GM12874 (cell line): ENCODE data around the gene PSD2.

Experiments
- CTCF ChIP-seq: IDR thresholded peaks from 2 replicates; pipeline ENCODE4 v1.5.1; 2011; ENCODE audit warnings: low read depth, mild to moderate bottlenecking, control low read depth, low read length, moderate library complexity; ENCODE audit not compliant: insufficient read depth

The PSD2 gene

GRCh38 chr5:139820130-139820529 lies 24.5 kb downstream of the PSD2 start:
- no peak for TF ChIP-seq CTCF

GRCh38 chr5:139820606-139821005 lies 25.0 kb downstream of the PSD2 start:
- TF ChIP-seq CTCF = no peak

- no peak for TF ChIP-seq CTCF
Measured at GRCh38 chr5:139821806-139822552, 26.4 kb downstream of the PSD2 start.

GRCh38 chr5:139822553-139823425 lies 27.2 kb downstream of the PSD2 start:
- no peak for TF ChIP-seq CTCF

- TF ChIP-seq CTCF = no peak
Measured at GRCh38 chr5:139823757-139824355, 28.2 kb downstream of the PSD2 start.

- no peak for TF ChIP-seq CTCF
Measured at GRCh38 chr5:139825690-139826089, 30.1 kb downstream of the PSD2 start.

- no peak for TF ChIP-seq CTCF
Measured at GRCh38 chr5:139828207-139828895, 32.7 kb downstream of the PSD2 start.
